Measurements from ENCODE around the gene TRIM32. TPM values are rescaled to one million over a fixed set of nuclear protein-coding genes. Genes with fewer than 3 reads are reported as not detected.

The TRIM32 gene
- 20.8 and 26.9 TPM in 2 replicates for total RNA-seq (2014; rRNA removed; shearing (Covaris generic))

- peak; percentile 89 for DNase-seq (ENCODE audit: low read depth)
These were observed at the start of gene TRIM32 for GRCh38 chr9:116687074-116687753. Gene TRIM32 (plus strand): TSS chr9:116687305. CDS start chr9:116697743, 10,438 bp downstream.

GRCh38 chr9:116639251-116639741 lies 47.8 kb upstream of the TRIM32 start:
- DNase-seq (ENCODE audit: low read depth): peak; percentile 12

- no peak for DNase-seq (ENCODE audit: low read depth)
These were observed 45.6 kb upstream of the TRIM32 start for GRCh38 chr9:116641292-116642059.

- no peak for DNase-seq (ENCODE audit: low read depth)
These were observed 43.4 kb upstream of the TRIM32 start for GRCh38 chr9:116643691-116644090.

- DNase-seq (ENCODE audit: low read depth): peak; percentile 21
These were observed 42.9 kb upstream of the TRIM32 start for GRCh38 chr9:116644091-116644688.

GRCh38 chr9:116646661-116647514 lies 40.2 kb upstream of the TRIM32 start:
- DNase-seq (ENCODE audit: low read depth): peak; percentile 52

- DNase-seq (ENCODE audit: low read depth): no peak
These were observed 39.6 kb upstream of the TRIM32 start for GRCh38 chr9:116647515-116647809.

GRCh38 chr9:116653348-116654058 lies 33.6 kb upstream of the TRIM32 start:
- peak; percentile 33 for DNase-seq (ENCODE audit: low read depth)

GRCh38 chr9:116654059-116654355 lies 33.1 kb upstream of the TRIM32 start:
- no peak for DNase-seq (ENCODE audit: low read depth)

- no peak for DNase-seq (ENCODE audit: low read depth)
These were observed 30.6 kb upstream of the TRIM32 start for GRCh38 chr9:116656501-116656971.

- DNase-seq (ENCODE audit: low read depth): no peak
These were observed 30.1 kb upstream of the TRIM32 start for GRCh38 chr9:116656977-116657376.

GRCh38 chr9:116658265-116658664 lies 28.8 kb upstream of the TRIM32 start:
- DNase-seq (ENCODE audit: low read depth): no peak

GRCh38 chr9:116661037-116661954 lies 25.8 kb upstream of the TRIM32 start:
- DNase-seq (ENCODE audit: low read depth): peak; percentile 71

- DNase-seq (ENCODE audit: low read depth): no peak
These were observed 24.3 kb upstream of the TRIM32 start for GRCh38 chr9:116662646-116663310.

GRCh38 chr9:116663581-116663980 lies 23.5 kb upstream of the TRIM32 start:
- no peak for DNase-seq (ENCODE audit: low read depth)

GRCh38 chr9:116668970-116669695 lies 18.0 kb upstream of the TRIM32 start:
- DNase-seq (ENCODE audit: low read depth): peak; percentile 58

- DNase-seq (ENCODE audit: low read depth): no peak
These were observed 15.5 kb upstream of the TRIM32 start for GRCh38 chr9:116671605-116672004.

- DNase-seq (ENCODE audit: low read depth): no peak
These were observed 13.7 kb upstream of the TRIM32 start for GRCh38 chr9:116673375-116673774.
